ENCODE results near the gene USP15. TPM values are rescaled to one million over a fixed set of nuclear protein-coding genes. Genes with fewer than 3 reads are reported as not detected.

The USP15 gene
- total RNA-seq, 1 experiment from 2014 or later: 42.9 TPM

GRCh38 chr12:62258231-62258630 lies 2.0 kb upstream of the USP15 start:
- intact Hi-C loops (cut with micrococcal nuclease; ENCODE audit: unreplicated experiment): no loop called here
- Histone ChIP-seq H3K27me3 (replicated peaks; ENCODE audit: control insufficient read depth, insufficient read depth, low read length) (no peaks in the 10 kb centered on the region), H3K4me3 (ENCODE audit: low read depth, low read length) (no peak overlapping the region), H3K9me3 (no peaks in the 10 kb centered on the region), H3K4me1 (no peaks in the 10 kb centered on the region; the same call in 1 of the 2 replicates), H3K36me3 (ENCODE audit: control insufficient read depth, insufficient read depth, low read length) (no peaks in the 10 kb centered on the region)
- Mint-ChIP-seq H3K9me3 (ENCODE audit: unreplicated experiment) (no peaks in the 10 kb centered on the region), H3K4me3 (ENCODE audit: unreplicated experiment) (no peak overlapping the region), H3K27me3 (ENCODE audit: insufficient read depth, unreplicated experiment) (no peaks in the 10 kb centered on the region), H3K27ac (ENCODE audit: unreplicated experiment) (no peak overlapping the region), H3K4me1 (ENCODE audit: low read depth, unreplicated experiment) (no peaks in the 10 kb centered on the region), H3K36me3 (ENCODE audit: insufficient read depth, unreplicated experiment) (peaks cover 16% of the 10 kb centered on the region)
- no peak for TF ChIP-seq CTCF (IDR thresholded peaks at IDR 0.05; ENCODE audit: insufficient read depth in 1 of 2, low read depth in 1 of 2, low read length in 1 of 2, severe bottlenecking in 1 of 2, unreplicated experiment in 1 of 2)
- no TSS peak for BruUV-seq (replicated peaks)
- POLR2A ChIA-PET: no interaction called here
- CTCF ChIA-PET: no interaction called here
- no peak for DNase-seq

- TSS peak; percentile 69 for BruUV-seq (replicated peaks)
- H3K9me3 Mint-ChIP-seq (ENCODE audit: unreplicated experiment): no peaks in the 10 kb centered on the region
- CTCF ChIA-PET: interaction anchor here (0.6 to 1.3 kb wide), 4 partner anchors 15 to 1718 kb away, joined by 3 to 6 read pairs (median 4); no protein-coding TSS in a partner anchor
Measured at GRCh38 chr12:62258941-62259630, 1.1 kb upstream of the USP15 start.

GRCh38 chr12:62259631-62259992 lies 592 bp upstream of the USP15 start:
- no TSS peak for BruUV-seq (replicated peaks)
- peak overlapping the region; percentile 84 for H3K4me3 ChIP-seq (ENCODE audit: low read depth, low read length)
- Mint-ChIP-seq H3K9me3 (ENCODE audit: unreplicated experiment) (no peaks in the 10 kb centered on the region), H3K4me3 (ENCODE audit: unreplicated experiment) (peak overlapping the region; percentile 82), H3K27ac (ENCODE audit: unreplicated experiment) (peak overlapping the region; percentile 94), H3K36me3 (ENCODE audit: insufficient read depth, unreplicated experiment) (peaks cover 16% of the 10 kb centered on the region), H3K4me1 (ENCODE audit: low read depth, unreplicated experiment) (no peaks in the 10 kb centered on the region), H3K27me3 (ENCODE audit: insufficient read depth, unreplicated experiment) (no peaks in the 10 kb centered on the region)
- POLR2A ChIA-PET: interaction anchor here (1.0 kb wide), 1 partner anchor 12 kb away, joined by 3 read pairs; no protein-coding TSS in a partner anchor
- H3K36me3 ChIP-seq (ENCODE audit: control insufficient read depth, insufficient read depth, low read length): no peaks in the 10 kb centered on the region
- CTCF ChIA-PET: interaction anchor here (0.6 to 1.3 kb wide), 6 partner anchors 8 to 1717 kb away, joined by 3 to 6 read pairs (median 3); no protein-coding TSS in a partner anchor
- intact Hi-C loops (cut with micrococcal nuclease; ENCODE audit: unreplicated experiment): no loop called here
- no peaks in the 10 kb centered on the region for H3K27me3 ChIP-seq (replicated peaks; ENCODE audit: control insufficient read depth, insufficient read depth, low read length)
- no peaks in the 10 kb centered on the region; the same call in 1 of the 2 replicates for H3K4me1 ChIP-seq
- DNase-seq: no peak
- no peaks in the 10 kb centered on the region for H3K9me3 ChIP-seq
- no peak for TF ChIP-seq CTCF (IDR thresholded peaks at IDR 0.05; ENCODE audit: insufficient read depth in 1 of 2, low read depth in 1 of 2, low read length in 1 of 2, severe bottlenecking in 1 of 2, unreplicated experiment in 1 of 2)

More at GRCh38 chr12:62258941-62259630, 1.1 kb upstream of the USP15 start:
- intact Hi-C loops (cut with micrococcal nuclease; ENCODE audit: unreplicated experiment): no loop called here
- Histone ChIP-seq H3K9me3 (no peaks in the 10 kb centered on the region), H3K4me3 (ENCODE audit: low read depth, low read length) (peak overlapping the region; percentile 84), H3K4me1 (no peaks in the 10 kb centered on the region; the same call in 1 of the 2 replicates), H3K27me3 (replicated peaks; ENCODE audit: control insufficient read depth, insufficient read depth, low read length) (no peaks in the 10 kb centered on the region), H3K36me3 (ENCODE audit: control insufficient read depth, insufficient read depth, low read length) (no peaks in the 10 kb centered on the region)
- POLR2A ChIA-PET: no interaction called here
- peak in 1 of 2 experiments; percentile 1 for DNase-seq
- no peak for TF ChIP-seq CTCF (IDR thresholded peaks at IDR 0.05; ENCODE audit: insufficient read depth in 1 of 2, low read depth in 1 of 2, low read length in 1 of 2, severe bottlenecking in 1 of 2, unreplicated experiment in 1 of 2)
- peaks cover 16% of the 10 kb centered on the region for H3K36me3 Mint-ChIP-seq (ENCODE audit: insufficient read depth, unreplicated experiment)
- no peaks in the 10 kb centered on the region for H3K27me3 Mint-ChIP-seq (ENCODE audit: insufficient read depth, unreplicated experiment)
- H3K27ac Mint-ChIP-seq (ENCODE audit: unreplicated experiment): peak overlapping the region; percentile 94
- peak overlapping the region; percentile 82 for H3K4me3 Mint-ChIP-seq (ENCODE audit: unreplicated experiment)
- no peaks in the 10 kb centered on the region for H3K4me1 Mint-ChIP-seq (ENCODE audit: low read depth, unreplicated experiment)

Measured in Caco-2 (cell line).